Fibroblast of pulmonary artery (primary cell): ENCODE data around the gene UBXN1.
"Not testable (repeated sequence)": the region's sequence is repeated elsewhere in the genome, so short reads cannot be mapped to it uniquely, and the experiment has no call there.

Experiments used
- DNase-seq: peaks from one replicate; pipeline ENCODE4 v3.0.0-alpha.2; 2010; ENCODE audit warnings: low read depth
- H3K4me3 ChIP-seq: replicated peaks from 2 replicates; pipeline ENCODE4 v1.5.1; 2011; ENCODE audit warnings: low read depth, mild to moderate bottlenecking, control low read depth, low read length, moderate library complexity
- CTCF ChIP-seq: IDR thresholded peaks from 2 replicates; pipeline ENCODE4 v1.5.1; 2011; ENCODE audit warnings: mild to moderate bottlenecking, control low read depth, low read length, inconsistent platforms; ENCODE audit errors: missing control alignments

UBXN1 gene

GRCh38 chr11:62680825-62681240 is 2.0 kb upstream of the UBXN1 start:
- peak; percentile 88 for DNase-seq
- TF ChIP-seq CTCF, result peak; percentile 67
- no peak overlapping the region for H3K4me3 ChIP-seq

GRCh38 chr11:62678433-62678769 is 472 bp downstream of the UBXN1 start:
- H3K4me3 ChIP-seq, result peak overlapping the region; percentile 95
- DNase-seq, result no peak
- TF ChIP-seq CTCF, result no peak

- no peak for DNase-seq
- TF ChIP-seq CTCF, result no peak
- H3K4me3 ChIP-seq, result peak overlapping the region; percentile 95
Measured at GRCh38 chr11:62677714-62678113, 1.2 kb downstream of the UBXN1 start.

DNA sequence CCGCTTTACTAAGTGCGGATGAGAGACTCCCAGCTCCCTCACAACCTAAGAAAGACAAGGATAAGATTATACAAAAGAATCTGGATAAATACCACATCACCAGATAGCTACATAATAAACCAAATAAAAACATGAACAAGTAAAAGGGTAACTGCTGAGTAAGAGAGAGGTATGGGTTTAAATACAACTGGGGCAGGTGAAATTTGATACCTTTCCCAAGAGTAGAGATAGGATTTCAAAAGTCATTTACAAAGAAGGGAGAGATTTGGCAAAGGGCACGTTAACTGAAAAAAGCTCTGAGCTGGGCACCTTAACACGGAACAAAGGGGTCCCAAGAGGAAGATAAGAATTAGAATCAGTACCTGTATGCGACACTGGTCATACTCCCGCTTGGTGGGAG is 1.7 kb downstream of the UBXN1 start:
- no peak for TF ChIP-seq CTCF
- no peak overlapping the region for H3K4me3 ChIP-seq
- no peak for DNase-seq

DNA sequence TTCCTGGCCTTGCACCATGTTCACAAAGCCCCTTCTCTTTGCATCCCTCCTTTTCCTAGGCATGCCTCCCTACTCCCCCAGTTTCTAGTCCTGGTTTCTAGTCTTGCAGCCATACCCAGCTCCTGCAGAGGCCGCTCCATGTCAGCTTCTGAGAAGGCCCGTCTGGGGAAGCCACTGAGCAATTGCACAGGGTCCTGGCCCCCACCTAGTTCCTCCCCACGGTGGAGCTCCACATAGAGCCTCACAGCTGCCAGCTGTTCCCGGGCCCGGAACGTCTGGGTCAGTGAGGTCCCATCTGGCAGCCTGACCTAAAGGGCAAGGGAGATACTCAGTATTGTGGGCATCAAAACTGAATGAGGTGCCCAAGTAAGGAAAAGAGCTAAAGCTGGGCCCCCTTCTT is 2.2 kb downstream of the UBXN1 start:
- TF ChIP-seq CTCF, result no peak
- no peak overlapping the region for H3K4me3 ChIP-seq
- DNase-seq, result no peak

- DNase-seq, H3K4me3 ChIP-seq: not testable (repeated sequence)
Measured at GRCh38 chr11:62675415-62675814, 3.5 kb downstream of the UBXN1 start.

GRCh38 chr11:62673196-62673525 is 5.7 kb downstream of the UBXN1 start:
- TF ChIP-seq CTCF, result no peak
- DNase-seq, result no peak
- H3K4me3 ChIP-seq, result no peak overlapping the region
